Prostate gland (tissue), 2 donors: ENCODE measurements around the gene MDH1. TPM values are rescaled to one million over a fixed set of nuclear protein-coding genes. Genes with fewer than 3 reads are reported as not detected.
"Not testable (repeated sequence)": the region's sequence is repeated elsewhere in the genome, so short reads cannot be mapped to it uniquely, and the experiment has no call there.

ENCODE experiments used
- DNase-seq: peaks from one replicate; pipeline ENCODE4 v3.0.0-alpha.2; 2019; ENCODE audit warnings: low spot score
- H3K27ac ChIP-seq, 2 donors: fragments of 200-600 bp; sonication (generic); 2 replicates each; pipeline ENCODE4 v1.5.1; 2017 to 2019
- H3K27me3 ChIP-seq: fragments of 200-600 bp; sonication (generic); replicated peaks from 2 replicates; pipeline ENCODE4 v1.5.1; 2019; ENCODE audit not compliant: insufficient read depth
- H3K36me3 ChIP-seq, 2 donors: fragments of 200-600 bp; sonication (generic); 1 replicate in 1 of 2; 2 replicates in 1 of 2; pipeline versions ENCODE4 v1.5.1 to v1.8.1; 2017 to 2019
- H3K4me1 ChIP-seq: fragments of 200-600 bp; sonication (generic); replicated peaks from 2 replicates; pipeline ENCODE4 v1.5.1; 2019
- H3K4me3 ChIP-seq, 2 donors: fragments of 200-600 bp; sonication (generic); 2 replicates each; pipeline ENCODE4 v1.5.1; 2017 to 2019
- H3K9me3 ChIP-seq: fragments of 200-600 bp; sonication (generic); 2 replicates; pipeline ENCODE4 v1.5.1; 2017
- POLR2A ChIP-seq: fragments of 450-650 bp; IDR thresholded peaks from one replicate; pipeline ENCODE4 v1.6.1; 2016; ENCODE audit warnings: antibody characterized with exemption, mild to moderate bottlenecking
- POLR2AphosphoS5 ChIP-seq: sonication (generic); formaldehyde crosslinking; IDR thresholded peaks from one replicate; pipeline ENCODE4 v1.6.1; 2017; ENCODE audit warnings: antibody characterized with exemption
- WGBS: methylation state at CpG from one replicate; pipeline ENCODE4 v1.1.5; 2018; 5-methylcytosine and 5-hydroxymethylcytosine counted together
- intact Hi-C: fragments of 100-400 bp; cut with DNase I; formaldehyde crosslinking; loops from one replicate; pipeline ENCODE4 v1.14.2; 2022
- total RNA-seq, 2 donors: library from RNA; depleted of rRNA; stranded (reverse); fragments of >200 nt; gene quantifications; one replicate each; pipeline ENCODE4 v1.1.0, GENCODE V29; 2016
- TF ChIP-seq, protein P1 (sequence below), 4 experiments: fragments of 200-600 bp in 2 of 4; fragments of 450-650 bp in 2 of 4; sonication (generic) in 2 of 4; IDR thresholded peaks; 1 replicate in 3 of 4; 2 replicates in 1 of 4; pipeline ENCODE4 v1.5.1; 2016 to 2019; ENCODE audit warnings: antibody characterized with exemption in 4 of 4, mild to moderate bottlenecking in 2 of 4, moderate library complexity in 2 of 4

Gene MDH1
- total RNA-seq, 2 donors from 2014 or later: 120 to 160 TPM

DNA sequence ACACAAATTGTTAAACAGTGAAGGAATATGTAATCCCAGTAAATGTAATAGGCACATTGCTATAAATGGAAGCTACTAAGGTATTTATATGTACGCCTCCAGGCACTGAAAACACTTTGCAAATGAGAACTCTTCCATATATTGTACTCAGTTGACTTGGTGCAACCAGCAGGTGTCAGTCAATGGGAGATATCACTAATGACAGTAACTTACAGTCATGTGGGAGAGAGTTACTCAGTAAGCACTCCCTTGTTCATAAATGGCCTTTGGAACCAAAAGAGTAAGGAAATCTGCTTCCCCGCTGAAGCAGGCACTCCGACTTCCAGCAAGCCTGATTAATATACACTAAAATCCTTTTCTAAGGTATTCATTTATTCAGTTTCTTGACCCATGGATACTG is 5.9 kb downstream of the MDH1 start:
- TF ChIP-seq POLR2AphosphoS5 (no peak), POLR2A (no peak)
- TF ChIP-seq, protein P1, sequence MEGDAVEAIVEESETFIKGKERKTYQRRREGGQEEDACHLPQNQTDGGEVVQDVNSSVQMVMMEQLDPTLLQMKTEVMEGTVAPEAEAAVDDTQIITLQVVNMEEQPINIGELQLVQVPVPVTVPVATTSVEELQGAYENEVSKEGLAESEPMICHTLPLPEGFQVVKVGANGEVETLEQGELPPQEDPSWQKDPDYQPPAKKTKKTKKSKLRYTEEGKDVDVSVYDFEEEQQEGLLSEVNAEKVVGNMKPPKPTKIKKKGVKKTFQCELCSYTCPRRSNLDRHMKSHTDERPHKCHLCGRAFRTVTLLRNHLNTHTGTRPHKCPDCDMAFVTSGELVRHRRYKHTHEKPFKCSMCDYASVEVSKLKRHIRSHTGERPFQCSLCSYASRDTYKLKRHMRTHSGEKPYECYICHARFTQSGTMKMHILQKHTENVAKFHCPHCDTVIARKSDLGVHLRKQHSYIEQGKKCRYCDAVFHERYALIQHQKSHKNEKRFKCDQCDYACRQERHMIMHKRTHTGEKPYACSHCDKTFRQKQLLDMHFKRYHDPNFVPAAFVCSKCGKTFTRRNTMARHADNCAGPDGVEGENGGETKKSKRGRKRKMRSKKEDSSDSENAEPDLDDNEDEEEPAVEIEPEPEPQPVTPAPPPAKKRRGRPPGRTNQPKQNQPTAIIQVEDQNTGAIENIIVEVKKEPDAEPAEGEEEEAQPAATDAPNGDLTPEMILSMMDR (IDR thresholded peaks at IDR 0.05): no peak
- no peaks in the 10 kb centered on the region for H3K27me3 ChIP-seq
- no peak overlapping the region for H3K4me3 ChIP-seq
- DNase-seq: no peak
- 94% methylated on average over 3 of the region's 3 CpGs for WGBS
- no peaks in the 10 kb centered on the region for H3K9me3 ChIP-seq
- H3K27ac ChIP-seq: no peak overlapping the region
- intact Hi-C loops: no loop called here
- no peaks in the 10 kb centered on the region for H3K36me3 ChIP-seq
- H3K4me1 ChIP-seq: no peaks in the 10 kb centered on the region

DNA sequence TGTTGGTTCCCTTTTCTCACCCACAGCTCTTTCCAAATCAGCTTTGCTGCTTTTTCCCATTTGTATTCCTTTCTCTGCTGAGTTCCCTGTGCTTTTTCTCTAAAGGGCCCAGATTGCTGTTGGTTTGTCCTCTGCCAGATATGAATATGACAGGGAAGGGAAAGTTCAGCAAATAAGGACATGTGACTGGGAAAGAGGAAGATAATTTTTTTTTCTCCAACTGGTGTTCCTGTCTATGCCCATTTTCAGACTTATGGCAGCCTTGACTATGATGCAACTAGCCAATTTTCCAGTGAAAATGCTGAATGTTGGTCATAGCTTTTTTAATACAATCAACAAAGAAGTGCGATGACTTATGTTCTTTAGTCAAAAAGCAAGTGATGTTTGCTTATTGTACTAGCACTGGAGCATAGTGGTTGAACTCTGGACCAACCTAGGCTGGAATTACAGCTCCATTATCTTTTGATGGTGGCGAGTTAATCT is 7.7 kb downstream of the MDH1 start:
- H3K27me3 ChIP-seq: no peaks in the 10 kb centered on the region
- H3K27ac ChIP-seq: no peak overlapping the region
- H3K4me3 ChIP-seq: no peak overlapping the region
- no peak for DNase-seq
- TF ChIP-seq, protein P1 (IDR thresholded peaks at IDR 0.05): no peak
- no peak for TF ChIP-seq POLR2A
- no peak for TF ChIP-seq POLR2AphosphoS5
- WGBS: 91% methylated on average over 2 of the region's 2 CpGs
- H3K36me3 ChIP-seq: peaks cover 0 to 4% of the 10 kb centered on the region in 2 donors
- no peaks in the 10 kb centered on the region for H3K9me3 ChIP-seq
- H3K4me1 ChIP-seq: no peaks in the 10 kb centered on the region
- intact Hi-C loops: no loop called here

DNA sequence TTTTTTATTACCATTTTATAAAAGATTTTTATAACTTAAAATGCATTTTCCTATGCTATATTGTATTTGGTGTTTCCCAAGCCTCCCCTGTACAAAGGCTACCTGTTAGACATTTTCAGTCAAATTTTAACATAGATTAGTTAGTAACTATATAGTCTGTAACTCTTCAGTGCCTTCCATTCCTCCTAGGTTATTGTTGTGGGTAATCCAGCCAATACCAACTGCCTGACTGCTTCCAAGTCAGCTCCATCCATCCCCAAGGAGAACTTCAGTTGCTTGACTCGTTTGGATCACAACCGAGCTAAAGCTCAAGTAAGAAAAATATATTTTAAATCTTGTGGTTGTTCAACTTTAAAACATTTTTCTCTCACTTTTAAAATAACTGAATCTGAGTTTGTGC is 10.2 kb downstream of the MDH1 start:
- Histone ChIP-seq H3K27ac (no peak overlapping the region), H3K9me3 (no peaks in the 10 kb centered on the region), H3K4me1 (no peaks in the 10 kb centered on the region), H3K36me3 (peaks cover 0 to 4% of the 10 kb centered on the region in 2 donors), H3K27me3 (no peaks in the 10 kb centered on the region), H3K4me3 (no peak overlapping the region)
- no peak for DNase-seq
- intact Hi-C loops: no loop called here
- no peak for TF ChIP-seq POLR2AphosphoS5
- TF ChIP-seq, protein P1 (IDR thresholded peaks at IDR 0.05): no peak
- WGBS: 85% methylated on average over 2 of the region's 2 CpGs

DNA sequence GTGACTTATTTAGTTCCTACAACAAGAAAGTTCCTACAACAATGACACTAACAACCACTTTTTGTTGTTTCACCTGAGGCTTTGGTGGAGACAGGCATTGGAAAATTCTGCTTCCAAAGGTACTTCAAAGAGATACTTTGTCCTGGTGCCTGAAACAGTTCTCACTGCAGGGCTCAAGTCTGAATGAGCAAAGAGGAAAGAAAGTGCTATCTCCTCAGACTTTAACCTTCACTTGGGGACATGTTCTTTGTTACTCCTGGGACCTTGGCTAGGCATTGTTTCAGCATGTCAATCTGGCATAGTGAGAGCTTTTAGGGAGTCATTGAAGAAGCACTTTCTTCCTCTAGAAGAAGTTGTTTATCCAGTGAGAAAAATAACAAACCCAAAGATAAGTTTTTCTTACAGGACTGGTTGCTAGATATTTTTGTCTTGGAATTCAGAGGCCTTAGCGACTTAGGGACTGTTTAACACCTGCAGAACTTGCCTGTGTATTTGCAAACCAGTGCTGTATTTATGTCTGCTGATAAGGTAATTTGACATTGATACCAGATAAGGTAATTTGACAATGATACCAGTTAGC is 12.2 kb downstream of the MDH1 start:
- no peaks in the 10 kb centered on the region for H3K27me3 ChIP-seq
- no peak for TF ChIP-seq POLR2AphosphoS5
- TF ChIP-seq POLR2A: no peak
- TF ChIP-seq, protein P1 (IDR thresholded peaks at IDR 0.05): no peak
- no peak overlapping the region for H3K27ac ChIP-seq
- intact Hi-C loops: no loop called here
- peaks cover 0 to 16% of the 10 kb centered on the region in 2 donors for H3K36me3 ChIP-seq
- no peaks in the 10 kb centered on the region for H3K9me3 ChIP-seq
- 74% methylated on average over 1 of the region's 1 CpG for WGBS
- H3K4me3 ChIP-seq: no peak overlapping the region
- DNase-seq: no peak
- H3K4me1 ChIP-seq: no peaks in the 10 kb centered on the region

DNA sequence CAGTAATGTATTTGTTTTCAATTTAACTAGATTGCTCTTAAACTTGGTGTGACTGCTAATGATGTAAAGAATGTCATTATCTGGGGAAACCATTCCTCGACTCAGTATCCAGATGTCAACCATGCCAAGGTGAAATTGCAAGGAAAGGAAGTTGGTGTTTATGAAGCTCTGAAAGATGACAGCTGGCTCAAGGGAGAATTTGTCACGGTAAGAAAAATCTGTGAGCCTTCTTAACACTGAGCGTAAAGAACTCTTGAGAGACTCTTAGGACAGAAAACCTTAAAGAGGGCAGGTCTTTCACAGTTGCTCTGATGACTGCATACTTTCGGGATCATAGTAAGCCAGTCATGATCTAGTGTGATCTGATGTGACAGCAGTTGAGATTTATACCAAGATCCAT is 15.9 kb downstream of the MDH1 start:
- TF ChIP-seq POLR2AphosphoS5 (no peak), POLR2A (no peak)
- TF ChIP-seq, protein P1 (IDR thresholded peaks at IDR 0.05): no peak
- Histone ChIP-seq H3K9me3 (no peaks in the 10 kb centered on the region), H3K27me3 (no peaks in the 10 kb centered on the region), H3K27ac (no peak overlapping the region), H3K4me3 (no peak overlapping the region), H3K4me1 (no peaks in the 10 kb centered on the region), H3K36me3 (peaks cover 0 to 16% of the 10 kb centered on the region in 2 donors)
- DNase-seq: no peak
- 62% methylated on average over 4 of the region's 4 CpGs for WGBS
- intact Hi-C loops: no loop called here

DNA sequence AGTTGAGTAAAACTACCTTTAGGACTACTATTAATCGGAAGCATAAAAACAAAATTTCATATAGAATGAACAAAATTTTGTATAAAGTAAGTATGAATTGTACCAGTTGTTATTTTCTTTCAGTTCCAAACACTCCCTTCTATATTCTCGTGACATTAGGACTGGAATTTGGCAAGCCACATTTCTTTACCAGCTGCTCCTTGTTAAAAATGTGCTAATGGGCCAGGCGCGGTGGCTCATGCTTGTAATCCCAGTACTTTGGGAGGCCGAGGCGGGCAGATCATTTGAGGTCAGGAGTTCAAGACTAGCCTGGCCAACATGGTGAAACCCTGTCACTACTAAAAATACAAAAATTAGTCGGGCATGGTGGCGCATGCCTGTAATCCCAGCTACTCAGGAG is 20.1 kb downstream of the MDH1 start:
- H3K27me3 ChIP-seq, DNase-seq, H3K4me1 ChIP-seq, intact Hi-C loops, H3K9me3 ChIP-seq, H3K4me3 ChIP-seq, H3K27ac ChIP-seq: not testable (repeated sequence)
- peaks cover 0 to 12% of the 10 kb centered on the region in 2 donors for H3K36me3 ChIP-seq
- WGBS: 81% methylated on average over 8 of the region's 8 CpGs
